Coronary artery (tissue), 2 donors: ENCODE measurements around the gene CNKSR1.

Experiments used
- DNase-seq: peaks from one replicate; pipeline ENCODE4 v3.0.0-alpha.2; 2017; ENCODE audit warnings: low spot score
- H3K27ac ChIP-seq, 2 donors: fragments of 200-600 bp; sonication (generic); one replicate each; pipeline ENCODE4 v1.5.1; 2016 to 2019
- H3K4me3 ChIP-seq: fragments of 200-600 bp; sonication (generic); 2 replicates; pipeline ENCODE4 v1.5.1; 2016; ENCODE audit warnings: mild to moderate bottlenecking, moderate library complexity
- CTCF ChIP-seq: fragments of 200-600 bp; sonication (generic); IDR thresholded peaks from one replicate; pipeline ENCODE4 v1.5.1; 2019; ENCODE audit warnings: antibody characterized with exemption

CNKSR1 gene

DNA sequence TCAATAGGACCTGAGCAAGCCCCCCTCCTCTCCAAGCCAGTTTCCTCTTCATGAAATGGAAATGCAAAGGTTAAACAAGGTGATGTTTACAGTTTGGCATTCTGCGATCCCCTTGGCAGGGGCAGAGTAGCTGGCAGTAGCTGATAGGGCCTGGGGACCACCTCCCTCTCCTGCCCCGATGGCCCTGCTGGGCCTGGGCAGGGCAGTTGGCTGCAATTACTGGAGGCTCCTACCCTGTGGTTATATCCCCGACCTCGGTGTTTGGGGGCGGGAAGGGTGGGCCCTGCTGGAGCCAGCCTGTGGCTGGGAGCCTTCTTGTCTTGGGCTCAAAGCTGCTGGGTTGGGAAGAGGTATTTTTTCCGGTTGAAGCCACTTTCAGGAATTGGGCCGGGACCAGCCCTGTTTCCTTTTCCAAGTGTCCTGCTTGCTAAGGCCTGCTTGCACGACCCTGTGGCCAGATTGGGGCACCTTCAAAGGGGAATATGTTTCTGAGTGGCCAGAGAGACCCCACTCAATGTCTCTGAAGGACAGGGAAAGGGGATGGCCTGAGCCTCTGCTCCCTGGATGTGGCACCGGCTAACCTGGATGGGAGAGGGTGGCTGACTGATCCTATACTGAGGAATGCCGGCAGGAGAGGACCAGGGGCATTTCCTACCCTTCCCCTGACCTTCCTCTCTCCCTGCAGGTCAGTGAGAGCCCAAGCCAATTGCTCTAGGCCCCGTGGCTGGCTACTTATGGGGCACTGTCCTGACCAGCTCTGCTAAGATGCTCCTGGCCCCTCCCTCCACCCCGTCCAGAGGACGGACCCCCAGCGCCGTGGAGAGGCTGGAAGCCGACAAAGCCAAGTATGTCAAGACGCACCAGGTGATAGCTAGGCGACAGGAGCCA lies 16.5 kb upstream of the CNKSR1 start:
- Histone ChIP-seq H3K4me3 (peak overlapping the region; percentile 72), H3K27ac (no peak overlapping the region)
- DNase-seq, result no peak
- no peak for TF ChIP-seq CTCF

GRCh38 chr1:26161415-26162219 lies 15.7 kb upstream of the CNKSR1 start:
- peak overlapping the region; percentile 72 for H3K4me3 ChIP-seq
- H3K27ac ChIP-seq, result peak overlapping the region in 1 of 2 donors; percentile 58
- DNase-seq, result no peak
- no peak for TF ChIP-seq CTCF

DNA sequence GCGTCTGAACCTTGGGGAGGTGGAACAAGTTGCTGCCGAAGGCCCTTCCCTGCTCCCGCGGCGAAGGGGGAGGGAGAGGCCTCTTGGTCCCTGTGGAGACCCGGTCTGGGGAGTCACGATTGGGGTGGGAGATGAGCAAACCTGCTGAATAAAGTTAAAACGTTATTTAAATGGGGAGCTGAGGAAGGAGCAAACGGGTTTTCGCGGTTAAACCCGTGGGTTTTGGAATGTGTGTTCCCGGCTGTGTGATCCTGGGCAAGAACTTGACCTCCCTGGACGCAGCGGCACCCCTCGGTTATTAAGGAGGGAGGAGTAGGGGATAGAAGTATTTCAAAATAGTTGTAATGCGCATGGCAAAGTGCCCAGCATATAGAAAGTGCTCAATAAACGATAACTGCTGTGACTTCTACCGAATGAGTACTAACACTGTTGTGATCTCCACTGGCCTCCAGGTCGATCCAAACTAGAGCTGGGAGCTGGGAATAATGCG lies 15.0 kb upstream of the CNKSR1 start:
- Histone ChIP-seq H3K4me3 (peak overlapping the region; percentile 72), H3K27ac (peak overlapping the region in 1 of 2 donors; percentile 58)
- no peak for TF ChIP-seq CTCF
- no peak for DNase-seq

DNA sequence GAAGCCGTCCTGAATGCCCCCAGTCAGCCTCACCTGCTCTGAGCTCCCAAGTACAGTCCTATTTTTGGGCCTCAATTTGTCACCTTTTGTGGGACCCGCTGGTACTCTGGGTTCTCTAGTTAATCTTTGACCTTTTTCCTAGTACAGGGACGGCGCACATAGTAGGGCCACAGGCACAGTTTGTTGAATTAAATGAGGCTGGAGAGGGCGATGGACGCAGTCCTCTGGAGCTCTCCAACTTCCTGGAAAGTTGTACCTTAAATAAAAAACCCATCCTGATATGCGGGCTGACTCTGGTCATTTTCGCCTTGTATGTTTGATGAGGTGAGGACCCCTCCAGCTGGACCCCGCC lies 13.6 kb upstream of the CNKSR1 start:
- no peak for TF ChIP-seq CTCF
- Histone ChIP-seq H3K27ac (peak overlapping the region in 1 of 2 donors; percentile 65), H3K4me3 (peak overlapping the region; percentile 71)
- no peak for DNase-seq

DNA sequence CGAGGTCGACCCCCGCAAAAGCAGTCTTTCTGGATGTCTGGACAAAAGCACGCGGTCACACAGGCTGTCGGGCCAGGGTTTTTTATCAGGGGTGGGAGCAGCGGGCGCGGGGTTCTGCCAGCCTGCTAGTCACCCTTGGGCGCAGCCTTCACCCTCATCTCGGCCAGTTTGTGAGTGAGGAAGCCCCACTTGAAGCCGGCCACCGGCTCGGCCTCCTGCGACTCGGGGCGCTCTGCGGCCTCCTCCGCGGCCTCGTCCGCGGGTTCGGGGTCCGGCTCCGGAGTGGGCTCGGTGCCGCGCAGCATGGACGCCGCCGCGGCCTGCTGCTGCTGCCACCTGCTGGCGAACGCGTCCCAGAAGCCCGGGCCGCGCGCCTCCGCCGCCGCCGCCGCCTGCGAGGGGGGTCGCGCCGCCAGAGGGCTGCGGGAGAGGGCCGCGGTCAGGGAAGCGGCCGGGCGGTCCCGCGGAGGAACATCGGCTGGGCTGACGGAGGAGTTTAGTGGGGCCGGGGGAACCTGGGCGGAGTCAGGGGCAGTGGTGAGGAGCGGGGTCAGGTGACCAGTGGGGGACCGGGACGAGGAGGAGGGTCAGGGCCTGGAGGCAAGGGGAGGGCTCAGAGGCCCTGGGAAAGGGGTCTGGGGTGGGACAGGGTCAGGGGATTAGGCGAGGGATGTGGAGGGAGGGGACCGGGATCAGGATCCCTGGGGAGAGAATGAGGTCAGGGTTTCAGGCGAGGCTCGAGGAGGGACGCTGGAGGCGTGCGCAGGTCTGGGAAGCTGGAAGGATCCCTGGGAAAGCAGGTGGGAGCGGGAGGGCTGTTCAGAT lies 13.0 kb upstream of the CNKSR1 start:
- peak; percentile 72 for TF ChIP-seq CTCF
- Histone ChIP-seq H3K27ac (peak overlapping the region in 1 of 2 donors; percentile 65), H3K4me3 (peak overlapping the region; percentile 71)
- DNase-seq, result no peak

DNA sequence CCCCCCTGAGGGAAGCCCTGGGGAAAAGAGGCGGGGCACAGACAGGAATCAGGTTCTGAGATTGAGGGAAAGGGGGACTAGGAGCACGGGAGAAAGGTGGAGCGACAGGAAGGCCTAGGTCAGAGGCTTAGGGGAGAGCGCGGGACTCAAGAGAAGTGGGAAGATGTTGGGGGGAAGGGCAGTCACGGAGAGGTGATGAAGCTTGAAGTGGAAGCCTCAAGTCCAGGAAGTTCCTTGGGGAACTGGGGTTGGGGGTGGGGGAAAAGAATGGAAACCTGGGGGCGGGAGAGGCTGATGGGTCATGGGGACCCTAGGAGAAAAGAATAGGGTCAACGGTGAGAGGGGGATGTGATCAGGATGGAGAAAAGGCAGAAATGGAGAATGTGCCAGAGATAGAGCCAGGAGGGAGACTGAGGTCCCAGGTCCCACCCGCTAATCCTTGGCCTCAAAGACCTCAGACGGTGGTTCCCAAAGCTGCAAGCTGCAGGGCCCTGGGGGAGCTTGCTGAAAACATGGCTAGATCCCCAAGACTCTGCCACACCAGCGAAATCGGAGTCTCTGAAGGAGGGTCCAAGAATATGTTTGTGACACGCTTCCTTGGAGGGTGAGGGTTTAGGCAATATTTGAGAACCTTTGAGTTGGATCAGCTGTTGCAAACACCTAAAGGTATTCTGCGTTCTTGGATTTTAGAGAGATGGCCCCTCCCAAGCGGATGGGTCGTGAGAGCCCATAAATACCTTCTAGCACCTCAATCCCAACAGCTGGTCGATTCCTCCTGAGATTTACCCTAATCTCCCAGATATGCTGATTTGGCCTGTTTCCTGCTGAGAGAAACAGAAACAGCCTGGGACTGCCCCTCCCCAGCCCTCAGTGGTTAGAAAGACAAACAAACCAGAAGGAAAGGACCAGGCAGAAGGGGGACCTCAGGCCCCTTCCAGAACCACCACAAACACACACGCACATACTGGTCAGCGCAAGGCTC lies 12.1 kb upstream of the CNKSR1 start:
- no peak for TF ChIP-seq CTCF
- peak overlapping the region in 1 of 2 donors; percentile 65 for H3K27ac ChIP-seq
- DNase-seq, result no peak
- peak overlapping the region; percentile 71 for H3K4me3 ChIP-seq
